Prostate gland (tissue), 2 donors: ENCODE results near the gene ZNF212.

Experiments used
- POLR2A ChIP-seq: fragments of 450-650 bp; IDR thresholded peaks from one replicate; pipeline ENCODE4 v1.6.1; 2016; ENCODE audit warnings: antibody characterized with exemption, mild to moderate bottlenecking
- POLR2AphosphoS5 ChIP-seq: sonication (generic); formaldehyde crosslinking; IDR thresholded peaks from one replicate; pipeline ENCODE4 v1.6.1; 2017; ENCODE audit warnings: antibody characterized with exemption
- TF ChIP-seq, protein P1 (sequence below), 4 experiments: fragments of 200-600 bp in 2 of 4; fragments of 450-650 bp in 2 of 4; sonication (generic) in 2 of 4; IDR thresholded peaks; 1 replicate in 3 of 4; 2 replicates in 1 of 4; pipeline ENCODE4 v1.5.1; 2016 to 2019; ENCODE audit warnings: antibody characterized with exemption in 4 of 4, mild to moderate bottlenecking in 2 of 4, moderate library complexity in 2 of 4

DNA sequence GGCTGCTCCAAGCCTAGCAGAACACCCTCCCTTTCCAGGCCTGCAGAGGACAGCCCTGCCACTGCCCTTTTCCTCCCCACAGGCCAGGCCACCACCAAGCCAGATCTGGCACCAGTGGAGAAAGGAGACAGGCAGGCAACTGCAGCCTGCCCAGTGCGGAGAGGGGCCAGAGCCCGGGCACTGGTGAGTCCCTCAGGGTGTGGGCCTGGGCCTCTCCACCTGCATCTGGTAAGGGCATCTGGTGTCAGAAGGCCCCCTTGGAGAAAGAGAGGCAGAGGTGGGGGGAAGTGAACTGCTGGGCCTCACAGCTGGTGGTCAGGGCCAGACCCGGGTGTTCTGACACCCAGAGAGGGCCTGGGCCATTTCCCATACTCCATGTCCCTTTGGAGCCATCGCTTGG, 50.4 kb downstream of the ZNF212 start:
- TF ChIP-seq POLR2A (no peak), POLR2AphosphoS5 (no peak)
- TF ChIP-seq, protein P1, sequence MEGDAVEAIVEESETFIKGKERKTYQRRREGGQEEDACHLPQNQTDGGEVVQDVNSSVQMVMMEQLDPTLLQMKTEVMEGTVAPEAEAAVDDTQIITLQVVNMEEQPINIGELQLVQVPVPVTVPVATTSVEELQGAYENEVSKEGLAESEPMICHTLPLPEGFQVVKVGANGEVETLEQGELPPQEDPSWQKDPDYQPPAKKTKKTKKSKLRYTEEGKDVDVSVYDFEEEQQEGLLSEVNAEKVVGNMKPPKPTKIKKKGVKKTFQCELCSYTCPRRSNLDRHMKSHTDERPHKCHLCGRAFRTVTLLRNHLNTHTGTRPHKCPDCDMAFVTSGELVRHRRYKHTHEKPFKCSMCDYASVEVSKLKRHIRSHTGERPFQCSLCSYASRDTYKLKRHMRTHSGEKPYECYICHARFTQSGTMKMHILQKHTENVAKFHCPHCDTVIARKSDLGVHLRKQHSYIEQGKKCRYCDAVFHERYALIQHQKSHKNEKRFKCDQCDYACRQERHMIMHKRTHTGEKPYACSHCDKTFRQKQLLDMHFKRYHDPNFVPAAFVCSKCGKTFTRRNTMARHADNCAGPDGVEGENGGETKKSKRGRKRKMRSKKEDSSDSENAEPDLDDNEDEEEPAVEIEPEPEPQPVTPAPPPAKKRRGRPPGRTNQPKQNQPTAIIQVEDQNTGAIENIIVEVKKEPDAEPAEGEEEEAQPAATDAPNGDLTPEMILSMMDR (IDR thresholded peaks at IDR 0.05): no peak
